OCI-LY1 (cell line): Measurements from ENCODE around the gene HBA1.

ENCODE experiments used
- CTCF ChIP-seq: fragments of 200-600 bp; sonication (generic), shearing (Covaris generic); IDR thresholded peaks from 2 replicates; pipeline ENCODE4 v1.5.1; 2017; ENCODE audit warnings: mild to moderate bottlenecking, antibody characterized with exemption, low read length, moderate library complexity, mixed read lengths
- EZH2 ChIP-seq: fragments of 200-600 bp; sonication (generic), shearing (Covaris generic); IDR thresholded peaks from 2 replicates; pipeline ENCODE4 v1.8.0; 2017; ENCODE audit warnings: borderline replicate concordance, mixed run types, mild to moderate bottlenecking, antibody characterized with exemption, low read length, moderate library complexity, mixed read lengths

- TF ChIP-seq CTCF (no peak), EZH2 (no peak)
Measured at GRCh38 chr16:130533-131173, 45.8 kb upstream of the HBA1 start.
